Measurements from ENCODE around the gene DEFB113. TPM values are rescaled to one million over a fixed set of nuclear protein-coding genes. Genes with fewer than 3 reads are reported as not detected.

Gene DEFB113
- polyA plus RNA-seq, 3 donors, result not detected

GRCh38 chr6:49980898-49981297, 11.5 kb upstream of the DEFB113 start:
- no peaks in the 10 kb centered on the region for H3K9me3 ChIP-seq (replicated peaks in 1 of 2; ENCODE audit: control insufficient read depth in 1 of 2, insufficient read depth in 1 of 2, low read length in 2 of 2)
- no peak overlapping the region for H3K4me2 ChIP-seq (replicated peaks; ENCODE audit: extremely low read depth, low read length, poor library complexity, severe bottlenecking)
- no CpG with 5 or more reads among the region's 1 CpG for WGBS (ENCODE audit: insufficient coverage)
- H3K27me3 ChIP-seq (ENCODE audit: control insufficient read depth in 2 of 2, insufficient read depth in 2 of 2, low read length in 2 of 2), result no peaks in the 10 kb centered on the region
- no peak overlapping the region for H3K27ac ChIP-seq (ENCODE audit: low read depth in 1 of 2, low read length in 2 of 2)
- H3K27me3 Mint-ChIP-seq (ENCODE audit: low read depth in 3 of 3), result peaks cover 0 to 1% (median 0%) of the 10 kb centered on the region in 3 donors
- TF ChIP-seq, protein P1, sequence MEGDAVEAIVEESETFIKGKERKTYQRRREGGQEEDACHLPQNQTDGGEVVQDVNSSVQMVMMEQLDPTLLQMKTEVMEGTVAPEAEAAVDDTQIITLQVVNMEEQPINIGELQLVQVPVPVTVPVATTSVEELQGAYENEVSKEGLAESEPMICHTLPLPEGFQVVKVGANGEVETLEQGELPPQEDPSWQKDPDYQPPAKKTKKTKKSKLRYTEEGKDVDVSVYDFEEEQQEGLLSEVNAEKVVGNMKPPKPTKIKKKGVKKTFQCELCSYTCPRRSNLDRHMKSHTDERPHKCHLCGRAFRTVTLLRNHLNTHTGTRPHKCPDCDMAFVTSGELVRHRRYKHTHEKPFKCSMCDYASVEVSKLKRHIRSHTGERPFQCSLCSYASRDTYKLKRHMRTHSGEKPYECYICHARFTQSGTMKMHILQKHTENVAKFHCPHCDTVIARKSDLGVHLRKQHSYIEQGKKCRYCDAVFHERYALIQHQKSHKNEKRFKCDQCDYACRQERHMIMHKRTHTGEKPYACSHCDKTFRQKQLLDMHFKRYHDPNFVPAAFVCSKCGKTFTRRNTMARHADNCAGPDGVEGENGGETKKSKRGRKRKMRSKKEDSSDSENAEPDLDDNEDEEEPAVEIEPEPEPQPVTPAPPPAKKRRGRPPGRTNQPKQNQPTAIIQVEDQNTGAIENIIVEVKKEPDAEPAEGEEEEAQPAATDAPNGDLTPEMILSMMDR (IDR thresholded peaks at IDR 0.05), result no peak
- no peaks in the 10 kb centered on the region for H3K4me1 ChIP-seq (ENCODE audit: control insufficient read depth in 1 of 2, insufficient read depth in 2 of 2, low read length in 2 of 2)
- H2AFZ ChIP-seq (ENCODE audit: insufficient read depth, low read depth, low read length, poor library complexity, severe bottlenecking), result no peak overlapping the region
- H3K4me3 Mint-ChIP-seq, result no peak overlapping the region
- H4K20me1 ChIP-seq (ENCODE audit: insufficient read depth, low read length), result no peaks in the 10 kb centered on the region
- DNase-seq, result no peak
- peaks cover 0 to 5% (median 0%) of the 10 kb centered on the region in 7 donors for H3K9me3 Mint-ChIP-seq
- no peak overlapping the region for H3K9ac ChIP-seq (ENCODE audit: insufficient read depth, low read length, poor library complexity, severe bottlenecking)
- intact Hi-C loops (cut with micrococcal nuclease), result no loop called here
- no peak overlapping the region for H3K27ac Mint-ChIP-seq
- no peaks in the 10 kb centered on the region for H3K36me3 ChIP-seq (replicated peaks in 1 of 2; ENCODE audit: control insufficient read depth in 1 of 2, insufficient read depth in 2 of 2, low read length in 2 of 2)
- no peaks in the 10 kb centered on the region for H3K79me2 ChIP-seq (ENCODE audit: insufficient read depth, low read length)
- peaks cover 2% of the 10 kb centered on the region for H3K4me1 Mint-ChIP-seq
- no peaks in the 10 kb centered on the region for H3K36me3 Mint-ChIP-seq
- no peak overlapping the region for H3K4me3 ChIP-seq (replicated peaks in 1 of 3; ENCODE audit: low read depth in 2 of 3, low read length in 3 of 3)

GRCh38 chr6:49979584-49979983, 10.2 kb upstream of the DEFB113 start:
- intact Hi-C loops (cut with micrococcal nuclease), result no loop called here
- WGBS (ENCODE audit: insufficient coverage), result 81% methylated on average over 4 of the region's 4 CpGs
- Mint-ChIP-seq H3K27ac (no peak overlapping the region), H3K4me1 (peaks cover 2% of the 10 kb centered on the region), H3K36me3 (no peaks in the 10 kb centered on the region), H3K9me3 (peaks cover 0 to 3% (median 0%) of the 10 kb centered on the region in 7 donors), H3K27me3 (ENCODE audit: low read depth in 3 of 3) (peaks cover 0 to 1% (median 0%) of the 10 kb centered on the region in 3 donors), H3K4me3 (no peak overlapping the region)
- H4K20me1 ChIP-seq (ENCODE audit: insufficient read depth, low read length), result no peaks in the 10 kb centered on the region
- H3K4me1 ChIP-seq (ENCODE audit: control insufficient read depth in 1 of 2, insufficient read depth in 2 of 2, low read length in 2 of 2), result no peaks in the 10 kb centered on the region
- H3K27me3 ChIP-seq (ENCODE audit: control insufficient read depth in 2 of 2, insufficient read depth in 2 of 2, low read length in 2 of 2), result no peaks in the 10 kb centered on the region
- H3K4me3 ChIP-seq (replicated peaks in 1 of 3; ENCODE audit: low read depth in 2 of 3, low read length in 3 of 3), result no peak overlapping the region
- H3K79me2 ChIP-seq (ENCODE audit: insufficient read depth, low read length), result no peaks in the 10 kb centered on the region
- no peak for DNase-seq
- H2AFZ ChIP-seq (ENCODE audit: insufficient read depth, low read depth, low read length, poor library complexity, severe bottlenecking), result no peak overlapping the region
- H3K9ac ChIP-seq (ENCODE audit: insufficient read depth, low read length, poor library complexity, severe bottlenecking), result no peak overlapping the region
- H3K27ac ChIP-seq (ENCODE audit: low read depth in 1 of 2, low read length in 2 of 2), result no peak overlapping the region
- H3K36me3 ChIP-seq (replicated peaks in 1 of 2; ENCODE audit: control insufficient read depth in 1 of 2, insufficient read depth in 2 of 2, low read length in 2 of 2), result no peaks in the 10 kb centered on the region
- H3K4me2 ChIP-seq (replicated peaks; ENCODE audit: extremely low read depth, low read length, poor library complexity, severe bottlenecking), result no peak overlapping the region
- TF ChIP-seq, protein P1 (IDR thresholded peaks at IDR 0.05), result no peak
- H3K9me3 ChIP-seq (replicated peaks in 1 of 2; ENCODE audit: control insufficient read depth in 1 of 2, insufficient read depth in 1 of 2, low read length in 2 of 2), result no peaks in the 10 kb centered on the region

All from CD14-positive monocyte (primary cell).